ENCODE data around the gene CP. TPM values are rescaled to one million over a fixed set of nuclear protein-coding genes. Genes with fewer than 3 reads are reported as not detected.

The CP gene
- total RNA-seq, 1 donor from 2014 or later: 48.9 TPM

DNA sequence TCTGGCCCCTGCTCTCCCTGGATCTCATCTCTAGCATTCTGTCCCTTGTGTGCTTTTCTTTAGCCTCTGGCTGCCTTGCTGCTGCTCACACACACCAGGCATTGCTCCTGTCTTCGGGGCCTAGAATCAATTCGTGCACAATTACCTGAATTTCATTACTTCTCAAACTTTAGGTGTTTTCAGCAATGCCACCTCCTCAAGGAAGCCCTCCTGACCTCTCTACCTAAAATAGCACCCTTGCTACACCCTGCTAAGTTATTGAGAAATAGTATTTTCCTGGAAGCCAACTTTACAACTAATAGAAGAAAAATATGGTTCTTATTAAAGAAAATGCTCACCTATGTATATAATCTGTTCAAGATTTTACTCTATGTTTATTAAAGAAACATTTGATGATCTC is 40.4 kb downstream of the CP start:
- no peak for DNase-seq
- Histone ChIP-seq H3K4me3 (no peak overlapping the region), H3K36me3 (no peaks in the 10 kb centered on the region), H3K27me3 (ENCODE audit: low read depth) (no peaks in the 10 kb centered on the region), H3K9me3 (no peaks in the 10 kb centered on the region), H3K27ac (no peak overlapping the region), H3K4me1 (peaks cover 9% of the 10 kb centered on the region)
- TF ChIP-seq, protein P1, sequence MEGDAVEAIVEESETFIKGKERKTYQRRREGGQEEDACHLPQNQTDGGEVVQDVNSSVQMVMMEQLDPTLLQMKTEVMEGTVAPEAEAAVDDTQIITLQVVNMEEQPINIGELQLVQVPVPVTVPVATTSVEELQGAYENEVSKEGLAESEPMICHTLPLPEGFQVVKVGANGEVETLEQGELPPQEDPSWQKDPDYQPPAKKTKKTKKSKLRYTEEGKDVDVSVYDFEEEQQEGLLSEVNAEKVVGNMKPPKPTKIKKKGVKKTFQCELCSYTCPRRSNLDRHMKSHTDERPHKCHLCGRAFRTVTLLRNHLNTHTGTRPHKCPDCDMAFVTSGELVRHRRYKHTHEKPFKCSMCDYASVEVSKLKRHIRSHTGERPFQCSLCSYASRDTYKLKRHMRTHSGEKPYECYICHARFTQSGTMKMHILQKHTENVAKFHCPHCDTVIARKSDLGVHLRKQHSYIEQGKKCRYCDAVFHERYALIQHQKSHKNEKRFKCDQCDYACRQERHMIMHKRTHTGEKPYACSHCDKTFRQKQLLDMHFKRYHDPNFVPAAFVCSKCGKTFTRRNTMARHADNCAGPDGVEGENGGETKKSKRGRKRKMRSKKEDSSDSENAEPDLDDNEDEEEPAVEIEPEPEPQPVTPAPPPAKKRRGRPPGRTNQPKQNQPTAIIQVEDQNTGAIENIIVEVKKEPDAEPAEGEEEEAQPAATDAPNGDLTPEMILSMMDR (IDR thresholded peaks at IDR 0.05): no peak
- no peak for ATAC-seq
- intact Hi-C loops (cut with DNase I): no loop called here

DNA sequence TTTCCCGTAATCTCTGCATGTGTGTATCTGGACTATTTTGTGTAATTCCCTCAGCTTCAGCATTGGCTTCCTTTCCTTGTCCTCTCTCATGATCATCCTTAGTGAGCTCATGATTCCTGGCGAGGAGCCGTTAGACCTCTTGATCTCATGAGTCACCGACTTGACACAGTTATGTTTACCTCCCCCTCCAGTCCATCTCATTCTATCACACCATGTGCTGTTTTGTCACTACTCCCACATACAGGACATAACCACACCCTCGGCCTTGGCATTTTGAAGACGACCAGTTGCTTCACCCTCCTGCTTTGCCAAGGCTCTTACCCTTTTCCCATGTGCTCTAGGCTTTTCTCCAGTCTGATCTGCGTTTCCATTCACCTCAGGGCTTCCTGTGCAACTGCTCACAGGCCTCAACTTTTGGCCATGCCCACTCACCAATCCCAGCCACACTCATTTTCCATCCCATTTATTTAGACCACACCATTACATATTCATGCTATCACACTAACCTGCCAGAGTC is 41.5 kb downstream of the CP start:
- TF ChIP-seq, protein P1 (IDR thresholded peaks at IDR 0.05): no peak
- ATAC-seq: peak; percentile 96
- Histone ChIP-seq H3K9me3 (no peaks in the 10 kb centered on the region), H3K36me3 (peaks cover 5% of the 10 kb centered on the region), H3K27me3 (ENCODE audit: low read depth) (no peaks in the 10 kb centered on the region), H3K27ac (no peak overlapping the region), H3K4me3 (no peak overlapping the region), H3K4me1 (peaks cover 9% of the 10 kb centered on the region)
- intact Hi-C loops (cut with DNase I): no loop called here
- DNase-seq: peak; percentile 57

DNA sequence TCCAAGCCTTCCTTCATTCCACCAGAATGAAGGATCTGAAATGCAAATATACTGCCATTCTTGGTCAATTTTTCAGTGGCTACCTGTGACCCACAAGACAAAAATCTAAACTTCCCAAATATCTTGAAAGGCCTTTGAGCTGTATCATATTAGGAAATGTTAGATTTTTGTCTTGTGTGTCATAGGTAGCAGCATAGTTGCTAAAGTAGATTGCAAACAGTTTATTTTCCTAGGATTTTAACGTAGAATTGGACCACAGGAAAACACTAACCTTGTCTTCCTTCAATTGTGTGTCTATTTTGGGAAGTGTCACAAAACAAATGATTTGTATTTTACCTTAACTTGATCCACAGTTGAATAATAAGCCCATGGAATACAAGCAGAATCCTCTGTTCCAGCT is 42.4 kb downstream of the CP start:
- H3K27ac ChIP-seq: peak overlapping the region; percentile 13
- intact Hi-C loops (cut with DNase I): no loop called here
- no peak for ATAC-seq

DNA sequence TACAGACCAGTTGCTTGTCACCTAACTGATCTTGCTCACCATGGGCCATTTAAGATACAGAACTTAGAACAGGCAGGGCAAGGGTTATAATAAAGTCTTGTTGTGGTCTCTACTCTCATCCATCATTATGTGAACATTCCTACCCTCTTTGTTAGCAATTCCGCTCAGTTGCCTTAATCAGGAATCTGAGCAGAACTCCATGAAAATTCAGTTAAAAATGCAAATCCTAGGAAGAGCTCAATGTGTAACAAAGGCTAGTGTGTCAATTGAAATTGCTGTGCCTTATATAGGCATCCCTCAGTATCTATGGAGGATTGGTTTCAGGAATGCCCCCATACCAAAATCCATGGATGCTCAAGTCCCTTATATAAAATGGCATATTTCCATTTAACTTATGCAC is 44.5 kb downstream of the CP start:
- Histone ChIP-seq H3K4me3 (no peak overlapping the region), H3K27ac (no peak overlapping the region), H3K4me1 (peaks cover 9% of the 10 kb centered on the region), H3K27me3 (ENCODE audit: low read depth) (no peaks in the 10 kb centered on the region), H3K36me3 (peaks cover 28% of the 10 kb centered on the region), H3K9me3 (no peaks in the 10 kb centered on the region)
- DNase-seq: no peak
- ATAC-seq: no peak
- intact Hi-C loops (cut with DNase I): no loop called here
- TF ChIP-seq, protein P1 (IDR thresholded peaks at IDR 0.05): no peak

More for the DNA sequence above, 42.4 kb downstream of the CP start:
- no peak for DNase-seq
- H3K27me3 ChIP-seq (ENCODE audit: low read depth): no peaks in the 10 kb centered on the region
- peaks cover 9% of the 10 kb centered on the region for H3K4me1 ChIP-seq
- TF ChIP-seq, protein P1 (IDR thresholded peaks at IDR 0.05): no peak
- H3K36me3 ChIP-seq: peaks cover 8% of the 10 kb centered on the region
- H3K9me3 ChIP-seq: no peaks in the 10 kb centered on the region
- H3K4me3 ChIP-seq: no peak overlapping the region

DNA sequence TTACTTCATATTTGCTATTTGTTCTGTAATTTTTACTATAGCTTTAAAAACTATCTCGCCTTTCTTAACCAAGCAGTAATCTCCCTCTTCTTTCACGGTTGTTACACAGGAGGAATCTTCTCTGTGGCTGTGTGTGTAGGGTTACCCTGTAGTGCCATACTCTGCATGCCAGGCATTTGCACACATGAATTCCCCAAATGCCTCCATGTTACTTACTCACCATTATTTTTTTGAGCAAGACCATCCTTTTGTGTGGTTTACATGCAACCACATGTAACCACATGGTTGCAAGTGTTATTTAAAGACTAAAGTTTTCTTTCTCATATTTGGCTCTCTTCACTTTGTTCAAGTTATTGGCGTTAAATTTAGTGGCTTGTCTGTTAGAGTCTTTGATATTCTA is 46.7 kb downstream of the CP start:
- ATAC-seq (no peak), DNase-seq (no peak)
- Histone ChIP-seq H3K4me3 (no peak overlapping the region), H3K27me3 (ENCODE audit: low read depth) (no peaks in the 10 kb centered on the region), H3K27ac (no peak overlapping the region), H3K36me3 (peaks cover 41% of the 10 kb centered on the region), H3K9me3 (no peaks in the 10 kb centered on the region), H3K4me1 (no peaks in the 10 kb centered on the region)
- intact Hi-C loops (cut with DNase I): no loop called here
- TF ChIP-seq, protein P1 (IDR thresholded peaks at IDR 0.05): no peak

DNA sequence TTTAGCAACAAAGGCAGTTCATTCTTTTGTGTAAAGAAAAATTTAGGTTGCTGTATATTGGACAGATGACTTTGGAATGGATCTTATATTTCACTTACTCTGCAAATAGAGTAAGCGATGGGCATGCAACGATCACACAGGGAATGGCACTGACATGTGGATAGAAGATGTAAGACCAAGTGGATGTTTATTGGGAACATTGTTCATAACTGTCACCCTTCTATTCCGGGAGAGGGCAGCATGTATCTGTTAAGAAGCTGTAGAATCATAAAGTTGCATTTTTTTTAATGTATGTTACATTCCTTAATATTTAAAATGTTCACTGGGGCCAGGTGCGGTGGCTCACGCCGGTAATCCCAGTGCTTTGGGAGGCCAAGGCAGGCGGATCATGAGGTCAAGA is 51.0 kb downstream of the CP start:
- ATAC-seq (no peak), DNase-seq (no peak)
- H3K4me1 ChIP-seq: no peaks in the 10 kb centered on the region
- intact Hi-C loops (cut with DNase I): no loop called here
- H3K27me3 ChIP-seq (ENCODE audit: low read depth): no peaks in the 10 kb centered on the region
- H3K27ac ChIP-seq: no peak overlapping the region
- H3K9me3 ChIP-seq: no peaks in the 10 kb centered on the region
- H3K4me3 ChIP-seq: no peak overlapping the region
- TF ChIP-seq, protein P1 (IDR thresholded peaks at IDR 0.05): no peak
- peaks cover 78% of the 10 kb centered on the region for H3K36me3 ChIP-seq

Data from lower lobe of right lung (tissue), 2 donors.